IMR-90 (cell line): Measurements from ENCODE around the gene NUP93. TPM values are rescaled to one million over a fixed set of nuclear protein-coding genes. Genes with fewer than 3 reads are reported as not detected.

Source experiments
- ATAC-seq: fragments of 200-7000 bp; cut with Tn5 transposase; 2 replicates; pipeline ENCODE4 v1.9.1; 2020; ENCODE audit warnings: low read depth, mild to moderate bottlenecking, moderate library complexity
- BruUV-seq: library from RNA; stranded (reverse); fragments of 400-500 nt; replicated peaks from 2 replicates; lab custom pipeline; 2021; lab: Mats Ljungman, UMichigan
- CTCF ChIA-PET: fragments of 300-600 bp; formaldehyde crosslinking; extraction: SDS; loops from one replicate; lab custom pipeline; 2021; ENCODE audit warnings: antibody characterized with exemption; lab: Yijun Ruan, JAX
- POLR2A ChIA-PET: fragments of 300-600 bp; sonication (Branson Sonifier 250); formaldehyde crosslinking; loops from one replicate; lab custom pipeline; 2022; ENCODE audit warnings: antibody characterized with exemption; ENCODE audit not compliant: unreplicated experiment; lab: Charles Lee
- DNase-seq: peaks from one replicate; pipeline ENCODE4 v3.0.0; 2013
- H2AFZ ChIP-seq: replicated peaks from 2 replicates; pipeline ENCODE3; 2013; ENCODE audit warnings: low read length, mild to moderate bottlenecking; ENCODE audit not compliant: poor library complexity
- H2AK5ac ChIP-seq: 2 replicates; pipeline ENCODE4 v1.6.1; 2013; ENCODE audit warnings: low read depth, low read length, inconsistent platforms
- H2AK9ac ChIP-seq: replicated peaks from 2 replicates; pipeline ENCODE3; 2013; ENCODE audit warnings: mild to moderate bottlenecking, low read depth, low read length, moderate library complexity; ENCODE audit not compliant: poor library complexity
- H2BK120ac ChIP-seq: 2 replicates; pipeline ENCODE4 v1.6.1; 2013; ENCODE audit warnings: low read depth, low read length, inconsistent platforms
- H2BK15ac ChIP-seq: 3 replicates; pipeline ENCODE4 v1.6.1; 2013; ENCODE audit warnings: low read depth, low read length, inconsistent platforms
- H2BK20ac ChIP-seq: 2 replicates; pipeline ENCODE4 v1.6.1; 2013; ENCODE audit warnings: low read depth, mild to moderate bottlenecking, inconsistent platforms, low read length, moderate library complexity
- H2BK5ac ChIP-seq: 2 replicates; pipeline ENCODE4 v1.6.1; 2013; ENCODE audit warnings: mild to moderate bottlenecking, low read depth, low read length, inconsistent platforms; ENCODE audit not compliant: poor library complexity, severe bottlenecking
- H3K14ac ChIP-seq: replicated peaks from 2 replicates; pipeline ENCODE4 v1.6.1; 2013; ENCODE audit warnings: low read depth, low read length, inconsistent platforms
- H3K18ac ChIP-seq: 2 replicates; pipeline ENCODE4 v1.6.1; 2013; ENCODE audit warnings: low read depth, low read length, control low read depth
- H3K23ac ChIP-seq: 2 replicates; pipeline ENCODE4 v1.6.1; 2013; ENCODE audit warnings: low read depth, low read length, inconsistent platforms
- H3K27ac ChIP-seq: 2 replicates; pipeline ENCODE4 v1.5.1; 2013; ENCODE audit warnings: mild to moderate bottlenecking, control low read depth, low read length; ENCODE audit not compliant: insufficient read depth
- H3K27me3 ChIP-seq: 2 replicates; pipeline ENCODE4 v1.6.1; 2013; ENCODE audit warnings: low read length; ENCODE audit not compliant: control insufficient read depth, insufficient read depth
- H3K36me3 ChIP-seq: 2 replicates; pipeline ENCODE4 v1.6.1; 2013; ENCODE audit warnings: low read length, mixed read lengths; ENCODE audit not compliant: control insufficient read depth, insufficient read depth
- H3K4ac ChIP-seq: 2 replicates; pipeline ENCODE4 v1.6.1; 2013; ENCODE audit warnings: low read depth, low read length, inconsistent platforms
- H3K4me1 ChIP-seq: 2 replicates; pipeline ENCODE4 v1.6.1; 2013; ENCODE audit warnings: low read length, mixed read lengths; ENCODE audit not compliant: control insufficient read depth, insufficient read depth
- H3K4me2 ChIP-seq: 2 replicates; pipeline ENCODE4 v1.6.1; 2013; ENCODE audit warnings: low read depth, mild to moderate bottlenecking, control low read depth, low read length, moderate library complexity
- H3K4me3 ChIP-seq: 2 replicates; pipeline ENCODE4 v1.5.1; 2013; ENCODE audit warnings: low read depth, mild to moderate bottlenecking, control low read depth, low read length, moderate library complexity; ENCODE audit not compliant: insufficient read depth
- H3K56ac ChIP-seq: 2 replicates; pipeline ENCODE4 v1.6.1; 2013; ENCODE audit warnings: low read length, inconsistent platforms; ENCODE audit not compliant: insufficient read depth; ENCODE audit errors: extremely low read depth
- H3K79me1 ChIP-seq, 2 experiments: 2 replicates each; pipeline ENCODE4 v1.6.1; 2013; ENCODE audit warnings: low read length in 2 of 2, inconsistent platforms in 1 of 2, low read depth in 1 of 2
- H3K9ac ChIP-seq: 2 replicates; pipeline ENCODE4 v1.6.1; 2013; ENCODE audit warnings: low read depth, low read length, control low read depth
- H3K9me1 ChIP-seq: 2 replicates; pipeline ENCODE4 v1.6.1; 2013; ENCODE audit warnings: low read length, inconsistent platforms; ENCODE audit not compliant: insufficient read depth
- H3K9me3 ChIP-seq: 2 replicates; pipeline ENCODE4 v1.6.1; 2013; ENCODE audit warnings: low read length; ENCODE audit not compliant: control insufficient read depth, insufficient read depth
- H4K20me1 ChIP-seq: 2 replicates; pipeline ENCODE4 v1.6.1; 2013; ENCODE audit warnings: low read length, inconsistent platforms; ENCODE audit not compliant: insufficient read depth
- H4K5ac ChIP-seq: 2 replicates; pipeline ENCODE4 v1.6.1; 2013; ENCODE audit warnings: mild to moderate bottlenecking, low read depth, low read length, control low read depth
- H4K8ac ChIP-seq, 2 experiments: 2 replicates each; pipeline ENCODE4 v1.6.1; 2013; ENCODE audit warnings: low read depth in 2 of 2, low read length in 2 of 2, control low read depth in 1 of 2, inconsistent platforms in 1 of 2
- H4K91ac ChIP-seq: 2 replicates; pipeline ENCODE4 v1.6.1; 2013; ENCODE audit warnings: low read depth, low read length, inconsistent platforms; ENCODE audit not compliant: insufficient read depth
- MAZ ChIP-seq: IDR thresholded peaks from 2 replicates; pipeline ENCODE4 v1.6.1; 2012; ENCODE audit warnings: low read depth, mild to moderate bottlenecking, low read length, improper control_type of control experiment, moderate library complexity, borderline replicate concordance
- MXI1 ChIP-seq: IDR thresholded peaks from 2 replicates; pipeline ENCODE4 v1.6.1; 2012; ENCODE audit warnings: low read depth, mild to moderate bottlenecking, low read length, moderate library complexity, borderline replicate concordance
- POLR2A ChIP-seq: IDR thresholded peaks from 2 replicates; pipeline ENCODE4 v1.6.1; 2012; ENCODE audit warnings: mild to moderate bottlenecking, low read depth, low read length
- SMC3 ChIP-seq: fragments of 150-350 bp; IDR thresholded peaks from 2 replicates; pipeline ENCODE4 v1.6.1; 2016; ENCODE audit warnings: low read depth, mild to moderate bottlenecking, antibody characterized with exemption, low read length, moderate library complexity
- WGBS, 2 experiments: methylation state at CpG; one replicate each; pipeline versions ENCODE4 v1.1.5 to v1.1.7; 2013; ENCODE audit warnings: missing lambda C conversion rate in 2 of 2; ENCODE audit not compliant: insufficient read length in 1 of 2; ENCODE audit errors: extremely low coverage in 2 of 2; 5-methylcytosine and 5-hydroxymethylcytosine counted together
- dilution Hi-C: fragments of 300-500 bp; cut with HindIII; formaldehyde crosslinking; loops from one replicate; pipeline ENCODE4 v1.14.3; 2018; ENCODE audit warnings: low sequenced_read_pairs; ENCODE audit not compliant: unreplicated experiment
- in situ Hi-C: fragments of 300-500 bp; cut with MboI; formaldehyde crosslinking; loops from 3 replicates; pipeline ENCODE4 v1.14.3; 2019; ENCODE audit warnings: low sequenced_read_pairs, inconsistent platforms, mixed read lengths
- intact Hi-C: fragments of 100-400 bp; cut with micrococcal nuclease; formaldehyde crosslinking; loops from 2 replicates; pipeline ENCODE4 v1.10.0; 2022
- polyA plus RNA-seq, 3 experiments: library from polyadenylated mRNA; depleted of rRNA; stranded (reverse); fragments of >200 nt; gene quantifications; 2 replicates each; pipeline ENCODE4 v1.2.3, GENCODE V29; 2012; ENCODE audit warnings: low replicate concordance in 1 of 3
- total RNA-seq: library from RNA; depleted of rRNA; stranded (reverse); fragments of >200 nt; gene quantifications from 2 replicates; pipeline ENCODE4 v1.2.3, GENCODE V29; 2012
- TF ChIP-seq, protein P1 (sequence below): fragments of 150-350 bp; IDR thresholded peaks from 2 replicates; pipeline ENCODE4 v1.6.1; 2017; ENCODE audit warnings: mild to moderate bottlenecking, antibody characterized with exemption, low read length, low read depth

NUP93 gene
- total and polyA plus RNA-seq, 2 of the 4 experiments (the other 2 are of a cell fraction): 54.6 to 72.6 TPM

DNA sequence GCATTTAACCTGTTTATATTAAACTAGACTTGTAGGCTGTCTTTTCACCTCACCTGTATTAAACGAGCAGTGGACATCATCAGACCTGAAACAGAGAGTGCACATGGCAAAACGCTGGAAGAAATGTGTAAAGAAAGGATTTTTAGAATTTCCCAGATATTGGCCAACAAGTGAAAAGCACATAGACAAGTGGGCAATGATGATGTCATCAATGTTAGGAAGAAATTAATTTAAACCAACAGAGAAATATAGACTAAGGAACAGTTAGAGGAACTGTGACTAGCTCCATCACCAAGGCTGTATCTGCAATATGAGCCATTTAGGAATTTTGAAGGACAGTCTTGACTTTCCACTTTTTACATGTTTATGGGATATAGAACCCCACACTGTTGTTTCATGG lies 67.9 kb downstream of the NUP93 start:
- POLR2A ChIA-PET: no interaction called here
- in situ Hi-C loops: no loop called here

More for the DNA sequence above, 67.9 kb downstream of the NUP93 start:
- TF ChIP-seq MAZ: no peak
- TF ChIP-seq SMC3: no peak
- no peak for TF ChIP-seq POLR2A
- TF ChIP-seq, protein P1, sequence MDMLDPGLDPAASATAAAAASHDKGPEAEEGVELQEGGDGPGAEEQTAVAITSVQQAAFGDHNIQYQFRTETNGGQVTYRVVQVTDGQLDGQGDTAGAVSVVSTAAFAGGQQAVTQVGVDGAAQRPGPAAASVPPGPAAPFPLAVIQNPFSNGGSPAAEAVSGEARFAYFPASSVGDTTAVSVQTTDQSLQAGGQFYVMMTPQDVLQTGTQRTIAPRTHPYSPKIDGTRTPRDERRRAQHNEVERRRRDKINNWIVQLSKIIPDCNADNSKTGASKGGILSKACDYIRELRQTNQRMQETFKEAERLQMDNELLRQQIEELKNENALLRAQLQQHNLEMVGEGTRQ: no peak
- no peak for TF ChIP-seq MXI1
- Histone ChIP-seq H2BK5ac (no peak overlapping the region), H2AK5ac (no peak overlapping the region), H3K36me3 (peaks cover 2% of the 10 kb centered on the region), H3K23ac (no peak overlapping the region), H3K9ac (no peak overlapping the region), H3K4me2 (no peak overlapping the region), H2BK15ac (no peak overlapping the region), H4K5ac (no peak overlapping the region), H3K79me1 (peaks cover 5 to 23% of the 10 kb centered on the region in 2 experiments; a peak in 3 of 4 replicates), H4K8ac (no peak overlapping the region), H2AK9ac (no peak overlapping the region), H3K4ac (no peak overlapping the region), H3K18ac (no peak overlapping the region), H3K14ac (no peak overlapping the region), H3K4me1 (peaks cover 3% of the 10 kb centered on the region; the same call in 1 of the 2 replicates), H2AFZ (no peak overlapping the region), H3K27me3 (no peaks in the 10 kb centered on the region), H3K4me3 (no peak overlapping the region), H4K20me1 (0 out of 2 replicates have a peak, but pooled peaks cover 5% of the 10 kb centered on the region), H2BK20ac (no peak overlapping the region), H3K9me1 (peaks cover 3% of the 10 kb centered on the region; the same call in 1 of the 2 replicates), H3K27ac (no peak overlapping the region), H4K91ac (no peak overlapping the region), H2BK120ac (no peak overlapping the region), H3K56ac (no peak overlapping the region), H3K9me3 (no peaks in the 10 kb centered on the region)
- no peak for ATAC-seq
- no TSS peak for BruUV-seq
- no peak for DNase-seq
- dilution Hi-C loops (no loop called here), intact Hi-C loops (no loop called here)
- no CpG with 5 or more reads among the region's 2 CpGs for WGBS, 2 experiments
- CTCF ChIA-PET: no interaction called here
